Measurements from ENCODE around the gene TNFRSF19. TPM values are rescaled to one million over a fixed set of nuclear protein-coding genes. Genes with fewer than 3 reads are reported as not detected.

The TNFRSF19 gene
- total and polyA plus RNA-seq, 2 of the 8 experiments (the other 6 are each of a cell fraction or from before 2014, with no cell fraction given), result 0.50 to 0.95 TPM

DNA sequence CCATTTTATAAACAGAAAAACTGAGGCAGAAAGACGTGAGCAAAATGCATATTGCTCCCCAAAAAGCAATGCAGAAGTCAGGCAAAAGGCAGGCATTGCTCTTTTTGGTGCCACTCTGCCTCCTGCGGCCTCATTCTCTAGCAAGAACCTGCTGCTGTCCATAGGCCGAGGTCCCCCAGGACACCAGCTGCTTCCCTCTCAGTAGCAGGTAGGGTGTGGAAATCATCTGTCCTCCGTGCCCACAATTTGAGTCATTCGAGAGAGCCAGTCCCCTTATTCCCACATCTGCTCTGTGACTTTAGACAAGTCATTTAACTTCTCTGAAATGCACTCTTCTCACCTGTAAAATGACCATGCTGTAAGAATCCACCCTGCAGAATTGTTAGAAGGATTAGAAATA lies 50.0 kb downstream of the TNFRSF19 start (continued):
- TF ChIP-seq, protein P1, sequence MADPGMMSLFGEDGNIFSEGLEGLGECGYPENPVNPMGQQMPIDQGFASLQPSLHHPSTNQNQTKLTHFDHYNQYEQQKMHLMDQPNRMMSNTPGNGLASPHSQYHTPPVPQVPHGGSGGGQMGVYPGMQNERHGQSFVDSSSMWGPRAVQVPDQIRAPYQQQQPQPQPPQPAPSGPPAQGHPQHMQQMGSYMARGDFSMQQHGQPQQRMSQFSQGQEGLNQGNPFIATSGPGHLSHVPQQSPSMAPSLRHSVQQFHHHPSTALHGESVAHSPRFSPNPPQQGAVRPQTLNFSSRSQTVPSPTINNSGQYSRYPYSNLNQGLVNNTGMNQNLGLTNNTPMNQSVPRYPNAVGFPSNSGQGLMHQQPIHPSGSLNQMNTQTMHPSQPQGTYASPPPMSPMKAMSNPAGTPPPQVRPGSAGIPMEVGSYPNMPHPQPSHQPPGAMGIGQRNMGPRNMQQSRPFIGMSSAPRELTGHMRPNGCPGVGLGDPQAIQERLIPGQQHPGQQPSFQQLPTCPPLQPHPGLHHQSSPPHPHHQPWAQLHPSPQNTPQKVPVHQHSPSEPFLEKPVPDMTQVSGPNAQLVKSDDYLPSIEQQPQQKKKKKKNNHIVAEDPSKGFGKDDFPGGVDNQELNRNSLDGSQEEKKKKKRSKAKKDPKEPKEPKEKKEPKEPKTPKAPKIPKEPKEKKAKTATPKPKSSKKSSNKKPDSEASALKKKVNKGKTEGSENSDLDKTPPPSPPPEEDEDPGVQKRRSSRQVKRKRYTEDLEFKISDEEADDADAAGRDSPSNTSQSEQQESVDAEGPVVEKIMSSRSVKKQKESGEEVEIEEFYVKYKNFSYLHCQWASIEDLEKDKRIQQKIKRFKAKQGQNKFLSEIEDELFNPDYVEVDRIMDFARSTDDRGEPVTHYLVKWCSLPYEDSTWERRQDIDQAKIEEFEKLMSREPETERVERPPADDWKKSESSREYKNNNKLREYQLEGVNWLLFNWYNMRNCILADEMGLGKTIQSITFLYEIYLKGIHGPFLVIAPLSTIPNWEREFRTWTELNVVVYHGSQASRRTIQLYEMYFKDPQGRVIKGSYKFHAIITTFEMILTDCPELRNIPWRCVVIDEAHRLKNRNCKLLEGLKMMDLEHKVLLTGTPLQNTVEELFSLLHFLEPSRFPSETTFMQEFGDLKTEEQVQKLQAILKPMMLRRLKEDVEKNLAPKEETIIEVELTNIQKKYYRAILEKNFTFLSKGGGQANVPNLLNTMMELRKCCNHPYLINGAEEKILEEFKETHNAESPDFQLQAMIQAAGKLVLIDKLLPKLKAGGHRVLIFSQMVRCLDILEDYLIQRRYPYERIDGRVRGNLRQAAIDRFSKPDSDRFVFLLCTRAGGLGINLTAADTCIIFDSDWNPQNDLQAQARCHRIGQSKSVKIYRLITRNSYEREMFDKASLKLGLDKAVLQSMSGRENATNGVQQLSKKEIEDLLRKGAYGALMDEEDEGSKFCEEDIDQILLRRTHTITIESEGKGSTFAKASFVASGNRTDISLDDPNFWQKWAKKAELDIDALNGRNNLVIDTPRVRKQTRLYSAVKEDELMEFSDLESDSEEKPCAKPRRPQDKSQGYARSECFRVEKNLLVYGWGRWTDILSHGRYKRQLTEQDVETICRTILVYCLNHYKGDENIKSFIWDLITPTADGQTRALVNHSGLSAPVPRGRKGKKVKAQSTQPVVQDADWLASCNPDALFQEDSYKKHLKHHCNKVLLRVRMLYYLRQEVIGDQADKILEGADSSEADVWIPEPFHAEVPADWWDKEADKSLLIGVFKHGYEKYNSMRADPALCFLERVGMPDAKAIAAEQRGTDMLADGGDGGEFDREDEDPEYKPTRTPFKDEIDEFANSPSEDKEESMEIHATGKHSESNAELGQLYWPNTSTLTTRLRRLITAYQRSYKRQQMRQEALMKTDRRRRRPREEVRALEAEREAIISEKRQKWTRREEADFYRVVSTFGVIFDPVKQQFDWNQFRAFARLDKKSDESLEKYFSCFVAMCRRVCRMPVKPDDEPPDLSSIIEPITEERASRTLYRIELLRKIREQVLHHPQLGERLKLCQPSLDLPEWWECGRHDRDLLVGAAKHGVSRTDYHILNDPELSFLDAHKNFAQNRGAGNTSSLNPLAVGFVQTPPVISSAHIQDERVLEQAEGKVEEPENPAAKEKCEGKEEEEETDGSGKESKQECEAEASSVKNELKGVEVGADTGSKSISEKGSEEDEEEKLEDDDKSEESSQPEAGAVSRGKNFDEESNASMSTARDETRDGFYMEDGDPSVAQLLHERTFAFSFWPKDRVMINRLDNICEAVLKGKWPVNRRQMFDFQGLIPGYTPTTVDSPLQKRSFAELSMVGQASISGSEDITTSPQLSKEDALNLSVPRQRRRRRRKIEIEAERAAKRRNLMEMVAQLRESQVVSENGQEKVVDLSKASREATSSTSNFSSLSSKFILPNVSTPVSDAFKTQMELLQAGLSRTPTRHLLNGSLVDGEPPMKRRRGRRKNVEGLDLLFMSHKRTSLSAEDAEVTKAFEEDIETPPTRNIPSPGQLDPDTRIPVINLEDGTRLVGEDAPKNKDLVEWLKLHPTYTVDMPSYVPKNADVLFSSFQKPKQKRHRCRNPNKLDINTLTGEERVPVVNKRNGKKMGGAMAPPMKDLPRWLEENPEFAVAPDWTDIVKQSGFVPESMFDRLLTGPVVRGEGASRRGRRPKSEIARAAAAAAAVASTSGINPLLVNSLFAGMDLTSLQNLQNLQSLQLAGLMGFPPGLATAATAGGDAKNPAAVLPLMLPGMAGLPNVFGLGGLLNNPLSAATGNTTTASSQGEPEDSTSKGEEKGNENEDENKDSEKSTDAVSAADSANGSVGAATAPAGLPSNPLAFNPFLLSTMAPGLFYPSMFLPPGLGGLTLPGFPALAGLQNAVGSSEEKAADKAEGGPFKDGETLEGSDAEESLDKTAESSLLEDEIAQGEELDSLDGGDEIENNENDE (IDR thresholded peaks at IDR 0.05; ENCODE audit: insufficient replicate concordance, low read length), result no peak
- TF ChIP-seq POLR2A (IDR thresholded peaks at IDR 0.05; ENCODE audit: control extremely low read depth in 1 of 2, low read depth in 2 of 2, low read length in 2 of 2), result no peak
- TF ChIP-seq CBX8 (IDR thresholded peaks at IDR 0.05; ENCODE audit: borderline replicate concordance, low read depth, low read length), result no peak
- TF ChIP-seq, protein P2, sequence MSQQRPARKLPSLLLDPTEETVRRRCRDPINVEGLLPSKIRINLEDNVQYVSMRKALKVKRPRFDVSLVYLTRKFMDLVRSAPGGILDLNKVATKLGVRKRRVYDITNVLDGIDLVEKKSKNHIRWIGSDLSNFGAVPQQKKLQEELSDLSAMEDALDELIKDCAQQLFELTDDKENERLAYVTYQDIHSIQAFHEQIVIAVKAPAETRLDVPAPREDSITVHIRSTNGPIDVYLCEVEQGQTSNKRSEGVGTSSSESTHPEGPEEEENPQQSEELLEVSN (IDR thresholded peaks at IDR 0.05), result no peak
- TF ChIP-seq TBP (IDR thresholded peaks at IDR 0.05; ENCODE audit: low read depth, low read length), result no peak
- no peak for TF ChIP-seq EP300 (IDR thresholded peaks at IDR 0.05; ENCODE audit: borderline replicate concordance in 1 of 2, low read depth in 2 of 2, low read length in 2 of 2)
- TF ChIP-seq SP4 (IDR thresholded peaks at IDR 0.05; ENCODE audit: low read length), result no peak
- TF ChIP-seq, protein P3, sequence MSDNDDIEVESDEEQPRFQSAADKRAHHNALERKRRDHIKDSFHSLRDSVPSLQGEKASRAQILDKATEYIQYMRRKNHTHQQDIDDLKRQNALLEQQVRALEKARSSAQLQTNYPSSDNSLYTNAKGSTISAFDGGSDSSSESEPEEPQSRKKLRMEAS (IDR thresholded peaks at IDR 0.05), result no peak
- no peak for TF ChIP-seq GABPA (IDR thresholded peaks at IDR 0.05; ENCODE audit: borderline replicate concordance, insufficient read depth, low read length)
- no peak for TF ChIP-seq YY1 (IDR thresholded peaks at IDR 0.05; ENCODE audit: low read depth, low read length)
